CD14-positive monocyte (primary cell): ENCODE measurements around the gene CACYBP. TPM values are rescaled to one million over a fixed set of nuclear protein-coding genes. Genes with fewer than 3 reads are reported as not detected.

Experiments used
- DNase-seq, 3 donors: peaks; one replicate each; pipeline ENCODE4 v3.0.0-alpha.2; 2011 to 2022
- H2AFZ ChIP-seq: 2 replicates; pipeline ENCODE4 v1.6.0; 2012; ENCODE audit warnings: mild to moderate bottlenecking, low read depth, low read length, inconsistent platforms; ENCODE audit not compliant: insufficient read depth, poor library complexity, severe bottlenecking
- H3K27ac ChIP-seq, 2 donors: 1 replicate in 1 of 2; 2 replicates in 1 of 2; pipeline ENCODE4 v1.5.1; 2012 to 2013; ENCODE audit warnings: low read length in 2 of 2, control low read depth in 1 of 2, inconsistent platforms in 1 of 2, low read depth in 1 of 2, mild to moderate bottlenecking in 1 of 2
- H3K27me3 ChIP-seq, 2 donors: one replicate each; pipeline versions ENCODE4 v1.6.0 to v1.6.1; 2011 to 2013; ENCODE audit warnings: low read length in 2 of 2; ENCODE audit not compliant: control insufficient read depth in 2 of 2, insufficient read depth in 2 of 2
- H3K36me3 ChIP-seq, 2 donors: replicated peaks in 1 of 2; 1 replicate in 1 of 2; 2 replicates in 1 of 2; pipeline versions ENCODE4 v1.5.1 to v1.6.1; 2012 to 2013; ENCODE audit warnings: low read length in 2 of 2, control low read depth in 1 of 2, inconsistent platforms in 1 of 2, mild to moderate bottlenecking in 1 of 2; ENCODE audit not compliant: insufficient read depth in 2 of 2, control insufficient read depth in 1 of 2
- H3K4me1 ChIP-seq, 2 donors: 1 replicate in 1 of 2; 2 replicates in 1 of 2; pipeline versions ENCODE4 v1.5.1 to v1.6.1; 2012 to 2013; ENCODE audit warnings: low read length in 2 of 2, control low read depth in 1 of 2, inconsistent platforms in 1 of 2, mild to moderate bottlenecking in 1 of 2, moderate library complexity in 1 of 2; ENCODE audit not compliant: insufficient read depth in 2 of 2, control insufficient read depth in 1 of 2
- H3K4me2 ChIP-seq: replicated peaks from 2 replicates; pipeline ENCODE3; 2012; ENCODE audit warnings: low read length, moderate library complexity, mild to moderate bottlenecking; ENCODE audit not compliant: poor library complexity, severe bottlenecking; ENCODE audit errors: extremely low read depth
- H3K4me3 ChIP-seq, 3 experiments: fragments of 200-600 bp in 1 of 3; sonication (generic) in 1 of 3; replicated peaks in 1 of 3; 1 replicate in 2 of 3; 2 replicates in 1 of 3; pipeline ENCODE4 v1.5.1; 2011 to 2013; ENCODE audit warnings: low read length in 3 of 3, mild to moderate bottlenecking in 3 of 3, control low read depth in 2 of 3, low read depth in 2 of 3, inconsistent platforms in 1 of 3, moderate library complexity in 1 of 3
- H3K79me2 ChIP-seq: 2 replicates; pipeline ENCODE4 v1.6.0; 2012; ENCODE audit warnings: mild to moderate bottlenecking, control low read depth, inconsistent platforms, low read length, moderate library complexity; ENCODE audit not compliant: insufficient read depth
- H3K9ac ChIP-seq: 2 replicates; pipeline ENCODE4 v1.6.0; 2017; ENCODE audit warnings: low read length, mild to moderate bottlenecking; ENCODE audit not compliant: insufficient read depth, poor library complexity, severe bottlenecking
- H3K9me3 ChIP-seq, 2 donors: replicated peaks in 1 of 2; 1 replicate in 1 of 2; 2 replicates in 1 of 2; pipeline versions ENCODE4 v1.5.1 to v1.6.1; 2012 to 2013; ENCODE audit warnings: low read length in 2 of 2, control low read depth in 1 of 2; ENCODE audit not compliant: control insufficient read depth in 1 of 2, insufficient read depth in 1 of 2
- H4K20me1 ChIP-seq: 2 replicates; pipeline ENCODE4 v1.6.0; 2012; ENCODE audit warnings: mild to moderate bottlenecking, low read length, control low read depth, moderate library complexity; ENCODE audit not compliant: insufficient read depth
- H3K27ac Mint-ChIP-seq, 7 donors: one replicate each; pipeline ENCODE4 v1.8.0; 2020; ENCODE audit warnings: mild to moderate bottlenecking in 7 of 7, mixed read lengths in 7 of 7, moderate library complexity in 6 of 7, inconsistent platforms in 2 of 7
- H3K27me3 Mint-ChIP-seq, 3 donors: one replicate each; pipeline ENCODE4 v1.8.0; 2021 to 2022; ENCODE audit warnings: low read depth in 3 of 3, mild to moderate bottlenecking in 3 of 3, mixed read lengths in 3 of 3, moderate library complexity in 3 of 3, inconsistent platforms in 1 of 3
- H3K36me3 Mint-ChIP-seq, 2 donors: one replicate each; pipeline ENCODE4 v1.8.0; 2020; ENCODE audit warnings: mixed read lengths in 2 of 2, inconsistent platforms in 1 of 2, mild to moderate bottlenecking in 1 of 2
- H3K4me1 Mint-ChIP-seq: one replicate; pipeline ENCODE4 v1.8.0; 2020; ENCODE audit warnings: mild to moderate bottlenecking, mixed read lengths
- H3K4me3 Mint-ChIP-seq, 2 donors: one replicate each; pipeline ENCODE4 v1.8.0; 2020; ENCODE audit warnings: mild to moderate bottlenecking in 2 of 2, mixed read lengths in 2 of 2, moderate library complexity in 1 of 2
- H3K9me3 Mint-ChIP-seq, 7 donors: one replicate each; pipeline ENCODE4 v1.8.0; 2020 to 2022; ENCODE audit warnings: mixed read lengths in 7 of 7, mild to moderate bottlenecking in 6 of 7, moderate library complexity in 6 of 7, inconsistent platforms in 2 of 7
- CTCF ChIP-seq: fragments of 200-600 bp; IDR thresholded peaks from one replicate; pipeline ENCODE4 v1.8.0; 2022; ENCODE audit warnings: antibody characterized with exemption, mild to moderate bottlenecking
- WGBS: methylation state at CpG from one replicate; pipeline ENCODE4 v1.1.5; 2013; ENCODE audit warnings: missing lambda C conversion rate; ENCODE audit not compliant: insufficient coverage; 5-methylcytosine and 5-hydroxymethylcytosine counted together
- intact Hi-C, 2 donors: fragments of 100-400 bp; cut with micrococcal nuclease; formaldehyde crosslinking; loops; one replicate each; pipeline versions ENCODE4 v1.15.0 to v1.15.1; 2023
- polyA plus RNA-seq, 3 donors: library from polyadenylated mRNA; depleted of rRNA in 1 of 3; unstranded in 2 of 3; stranded (reverse) in 1 of 3; fragments of 300-500 nt in 2 of 3; fragments of >200 nt in 1 of 3; fragmentation: Illumina TruSeq in 2 of 3; gene quantifications; 1 replicate in 2 of 3; 2 replicates in 1 of 3; pipeline ENCODE4 v1.2.3, GENCODE V29; 2012 to 2021

The CACYBP gene
- polyA plus RNA-seq, 3 donors: 15.0 to 86.9 (median 74.8) TPM

GRCh38 chr1:174954073-174954460 is 45.7 kb upstream of the CACYBP start:
- H3K36me3 Mint-ChIP-seq: peaks cover 7% of the 10 kb centered on the region in 2 donors
- Histone ChIP-seq H4K20me1 (no peaks in the 10 kb centered on the region), H3K27ac (peak overlapping the region in 1 of 2 donors; percentile 64), H3K4me2 (peak overlapping the region; percentile 30), H3K36me3 (peaks cover 3 to 6% of the 10 kb centered on the region in 2 donors), H3K27me3 (no peaks in the 10 kb centered on the region), H2AFZ (no peak overlapping the region), H3K4me3 (peak overlapping the region in 1 of 3 experiments; percentile 19), H3K4me1 (peaks cover 32 to 45% of the 10 kb centered on the region in 2 donors), H3K9me3 (no peaks in the 10 kb centered on the region), H3K79me2 (no peaks in the 10 kb centered on the region), H3K9ac (no peak overlapping the region)
- H3K9me3 Mint-ChIP-seq: peaks cover 0 to 3% (median 0%) of the 10 kb centered on the region in 7 donors
- H3K27ac Mint-ChIP-seq: peak overlapping the region; percentile 16 to 90 (median 85)
- DNase-seq: no peak
- no peak for TF ChIP-seq CTCF
- peaks cover 36% of the 10 kb centered on the region for H3K4me1 Mint-ChIP-seq
- intact Hi-C loops: no loop called here
- H3K4me3 Mint-ChIP-seq: peak overlapping the region in 1 of 2 donors; percentile 46
- H3K27me3 Mint-ChIP-seq: no peaks in the 10 kb centered on the region

GRCh38 chr1:174954671-174955669 is 44.8 kb upstream of the CACYBP start:
- TF ChIP-seq CTCF: no peak
- no peaks in the 10 kb centered on the region for H4K20me1 ChIP-seq
- no peaks in the 10 kb centered on the region for H3K27me3 Mint-ChIP-seq
- no peaks in the 10 kb centered on the region for H3K27me3 ChIP-seq
- H3K4me3 Mint-ChIP-seq: peak overlapping the region in 1 of 2 donors; percentile 43
- peaks cover 0 to 3% (median 0%) of the 10 kb centered on the region in 7 donors for H3K9me3 Mint-ChIP-seq
- H3K79me2 ChIP-seq: no peaks in the 10 kb centered on the region
- peak in 1 of 3 donors; percentile 46 for DNase-seq
- H3K4me3 ChIP-seq: peak overlapping the region in 1 of 3 experiments; percentile 19
- H3K36me3 Mint-ChIP-seq: peaks cover 7% of the 10 kb centered on the region in 2 donors
- H3K9ac ChIP-seq: no peak overlapping the region
- H3K4me1 ChIP-seq: peaks cover 34 to 49% of the 10 kb centered on the region in 2 donors
- H3K4me1 Mint-ChIP-seq: peaks cover 39% of the 10 kb centered on the region
- no peaks in the 10 kb centered on the region for H3K9me3 ChIP-seq
- H3K4me2 ChIP-seq: peak overlapping the region; percentile 25
- 0% methylated on average over 1 of the region's 3 CpGs for WGBS
- peaks cover 3 to 6% of the 10 kb centered on the region in 2 donors for H3K36me3 ChIP-seq
- H2AFZ ChIP-seq: no peak overlapping the region
- peak overlapping the region; percentile 72 to 90 (median 85) for H3K27ac Mint-ChIP-seq
- H3K27ac ChIP-seq: peak overlapping the region in 1 of 2 donors; percentile 64
- intact Hi-C loops: no loop called here
